Measurements from ENCODE around the gene SP1. TPM values are rescaled to one million over a fixed set of nuclear protein-coding genes. Genes with fewer than 3 reads are reported as not detected.

Gene SP1
- polyA plus RNA-seq, 3 donors, result 15.1 to 80.7 (median 22.7) TPM

GRCh38 chr12:53353257-53353655 is 26.7 kb upstream of the SP1 start:
- Histone ChIP-seq H3K4me3 (replicated peaks in 1 of 3; ENCODE audit: low read depth in 2 of 3, low read length in 3 of 3) (no peak overlapping the region), H3K36me3 (replicated peaks in 1 of 2; ENCODE audit: control insufficient read depth in 1 of 2, insufficient read depth in 2 of 2, low read length in 2 of 2) (no peaks in the 10 kb centered on the region), H4K20me1 (ENCODE audit: insufficient read depth, low read length) (no peaks in the 10 kb centered on the region), H3K27me3 (ENCODE audit: control insufficient read depth in 2 of 2, insufficient read depth in 2 of 2, low read length in 2 of 2) (no peaks in the 10 kb centered on the region), H3K9ac (ENCODE audit: insufficient read depth, low read length, poor library complexity, severe bottlenecking) (no peak overlapping the region), H3K9me3 (replicated peaks in 1 of 2; ENCODE audit: control insufficient read depth in 1 of 2, insufficient read depth in 1 of 2, low read length in 2 of 2) (no peaks in the 10 kb centered on the region), H3K4me2 (replicated peaks; ENCODE audit: extremely low read depth, low read length, poor library complexity, severe bottlenecking) (no peak overlapping the region), H3K4me1 (ENCODE audit: control insufficient read depth in 1 of 2, insufficient read depth in 2 of 2, low read length in 2 of 2) (peaks cover 5 to 9% of the 10 kb centered on the region in 2 donors), H3K79me2 (ENCODE audit: insufficient read depth, low read length) (no peaks in the 10 kb centered on the region), H3K27ac (ENCODE audit: low read depth in 1 of 2, low read length in 2 of 2) (no peak overlapping the region), H2AFZ (ENCODE audit: insufficient read depth, low read depth, low read length, poor library complexity, severe bottlenecking) (peak overlapping the region; percentile 64)
- Mint-ChIP-seq H3K4me3 (no peak overlapping the region), H3K36me3 (no peaks in the 10 kb centered on the region), H3K27ac (peak overlapping the region in 1 of 7 donors; percentile 52), H3K9me3 (no peaks in the 10 kb centered on the region), H3K4me1 (peaks cover 14% of the 10 kb centered on the region), H3K27me3 (ENCODE audit: low read depth in 3 of 3) (peaks cover 0 to 1% (median 0%) of the 10 kb centered on the region in 3 donors)
- DNase-seq, result no peak
- no peak for TF ChIP-seq CTCF (IDR thresholded peaks at IDR 0.05)
- 100% methylated on average over 1 of the region's 5 CpGs for WGBS (ENCODE audit: insufficient coverage)
- intact Hi-C loops (cut with micrococcal nuclease), result loop anchor here (2.0 kb wide), 3 partner anchors 14 to 68 kb away; no protein-coding TSS in a partner anchor

- no peak overlapping the region for H3K9ac ChIP-seq (ENCODE audit: insufficient read depth, low read length, poor library complexity, severe bottlenecking)
- DNase-seq, result no peak
- no peak overlapping the region for H3K4me3 Mint-ChIP-seq
- no peak overlapping the region for H3K27ac ChIP-seq (ENCODE audit: low read depth in 1 of 2, low read length in 2 of 2)
- H3K4me2 ChIP-seq (replicated peaks; ENCODE audit: extremely low read depth, low read length, poor library complexity, severe bottlenecking), result no peak overlapping the region
- peaks cover 11% of the 10 kb centered on the region for H3K4me1 Mint-ChIP-seq
- H2AFZ ChIP-seq (ENCODE audit: insufficient read depth, low read depth, low read length, poor library complexity, severe bottlenecking), result no peak overlapping the region
- peaks cover 5 to 9% of the 10 kb centered on the region in 2 donors for H3K4me1 ChIP-seq (ENCODE audit: control insufficient read depth in 1 of 2, insufficient read depth in 2 of 2, low read length in 2 of 2)
- H3K27ac Mint-ChIP-seq, result no peak overlapping the region
- no peaks in the 10 kb centered on the region for H3K36me3 ChIP-seq (replicated peaks in 1 of 2; ENCODE audit: control insufficient read depth in 1 of 2, insufficient read depth in 2 of 2, low read length in 2 of 2)
- no peaks in the 10 kb centered on the region for H3K27me3 ChIP-seq (ENCODE audit: control insufficient read depth in 2 of 2, insufficient read depth in 2 of 2, low read length in 2 of 2)
- H4K20me1 ChIP-seq (ENCODE audit: insufficient read depth, low read length), result no peaks in the 10 kb centered on the region
- H3K79me2 ChIP-seq (ENCODE audit: insufficient read depth, low read length), result no peaks in the 10 kb centered on the region
- H3K4me3 ChIP-seq (replicated peaks in 1 of 3; ENCODE audit: low read depth in 2 of 3, low read length in 3 of 3), result no peak overlapping the region
- TF ChIP-seq CTCF (IDR thresholded peaks at IDR 0.05), result no peak
- 88% methylated on average over 2 of the region's 3 CpGs for WGBS (ENCODE audit: insufficient coverage)
- H3K9me3 Mint-ChIP-seq, result no peaks in the 10 kb centered on the region
- intact Hi-C loops (cut with micrococcal nuclease), result loop anchor here in 1 of 2 donors (2.0 kb wide), 1 partner anchor 66 kb away; no protein-coding TSS in a partner anchor
- peaks cover 0 to 1% (median 0%) of the 10 kb centered on the region in 3 donors for H3K27me3 Mint-ChIP-seq (ENCODE audit: low read depth in 3 of 3)
- H3K36me3 Mint-ChIP-seq, result no peaks in the 10 kb centered on the region
- no peaks in the 10 kb centered on the region for H3K9me3 ChIP-seq (replicated peaks in 1 of 2; ENCODE audit: control insufficient read depth in 1 of 2, insufficient read depth in 1 of 2, low read length in 2 of 2)
Observed at GRCh38 chr12:53355121-53355520, 24.9 kb upstream of the SP1 start.
